SU-DHL-6 (cell line): ENCODE data around the gene FAM114A1.

Experiments
- EZH2phosphoT487 ChIP-seq: fragments of 200-600 bp; sonication (generic), shearing (Covaris generic); conservative IDR thresholded peaks from 2 replicates; pipeline ENCODE4 v1.6.1; 2018; ENCODE audit warnings: mild to moderate bottlenecking, antibody characterized with exemption, low read length, moderate library complexity, mixed read lengths
- TF ChIP-seq, protein P1 (sequence below): fragments of 200-600 bp; sonication (generic); IDR thresholded peaks from one replicate; pipeline ENCODE4 v1.5.1; 2017; ENCODE audit warnings: antibody characterized with exemption, mild to moderate bottlenecking, low read length, moderate library complexity; ENCODE audit not compliant: insufficient read depth, poor library complexity, severe bottlenecking

DNA sequence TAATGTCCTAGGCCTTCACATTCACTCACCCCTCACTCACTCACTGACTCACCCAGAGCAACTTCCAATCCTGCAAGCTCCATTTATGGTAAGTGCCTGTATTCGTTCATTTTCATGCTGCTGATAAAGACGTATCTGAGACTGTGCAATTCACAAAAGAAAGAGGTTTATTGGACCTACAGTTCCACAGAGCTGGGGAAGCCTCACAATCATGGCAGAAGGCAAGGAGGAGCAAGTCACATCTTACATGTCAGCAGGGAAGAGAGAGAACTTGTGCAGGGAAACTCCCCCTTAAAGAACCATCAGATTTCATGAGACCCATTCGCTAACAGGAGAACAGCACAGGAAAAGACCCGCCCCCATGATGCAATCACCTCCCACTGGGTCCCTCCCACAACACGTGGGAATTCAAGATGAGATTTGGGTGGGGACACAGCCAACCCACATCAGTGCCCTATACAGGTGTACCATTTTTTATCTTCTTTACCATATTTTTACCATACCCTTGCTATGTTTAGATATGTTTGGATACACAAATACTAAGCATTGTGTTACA lies 44.8 kb upstream of the FAM114A1 start:
- TF ChIP-seq, protein P1, sequence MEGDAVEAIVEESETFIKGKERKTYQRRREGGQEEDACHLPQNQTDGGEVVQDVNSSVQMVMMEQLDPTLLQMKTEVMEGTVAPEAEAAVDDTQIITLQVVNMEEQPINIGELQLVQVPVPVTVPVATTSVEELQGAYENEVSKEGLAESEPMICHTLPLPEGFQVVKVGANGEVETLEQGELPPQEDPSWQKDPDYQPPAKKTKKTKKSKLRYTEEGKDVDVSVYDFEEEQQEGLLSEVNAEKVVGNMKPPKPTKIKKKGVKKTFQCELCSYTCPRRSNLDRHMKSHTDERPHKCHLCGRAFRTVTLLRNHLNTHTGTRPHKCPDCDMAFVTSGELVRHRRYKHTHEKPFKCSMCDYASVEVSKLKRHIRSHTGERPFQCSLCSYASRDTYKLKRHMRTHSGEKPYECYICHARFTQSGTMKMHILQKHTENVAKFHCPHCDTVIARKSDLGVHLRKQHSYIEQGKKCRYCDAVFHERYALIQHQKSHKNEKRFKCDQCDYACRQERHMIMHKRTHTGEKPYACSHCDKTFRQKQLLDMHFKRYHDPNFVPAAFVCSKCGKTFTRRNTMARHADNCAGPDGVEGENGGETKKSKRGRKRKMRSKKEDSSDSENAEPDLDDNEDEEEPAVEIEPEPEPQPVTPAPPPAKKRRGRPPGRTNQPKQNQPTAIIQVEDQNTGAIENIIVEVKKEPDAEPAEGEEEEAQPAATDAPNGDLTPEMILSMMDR: no peak
- TF ChIP-seq EZH2phosphoT487: no peak
